NOMO-1 treated with DMSO at 0.1 percent for 48 hours (cell line): Measurements from ENCODE around the gene TCERG1L.

Experiments
- DNase-seq: peaks from one replicate; lab custom pipeline; 2025; ENCODE audit not compliant: unreplicated experiment; lab: John Stamatoyannopoulos, UW

Gene TCERG1L

DNA sequence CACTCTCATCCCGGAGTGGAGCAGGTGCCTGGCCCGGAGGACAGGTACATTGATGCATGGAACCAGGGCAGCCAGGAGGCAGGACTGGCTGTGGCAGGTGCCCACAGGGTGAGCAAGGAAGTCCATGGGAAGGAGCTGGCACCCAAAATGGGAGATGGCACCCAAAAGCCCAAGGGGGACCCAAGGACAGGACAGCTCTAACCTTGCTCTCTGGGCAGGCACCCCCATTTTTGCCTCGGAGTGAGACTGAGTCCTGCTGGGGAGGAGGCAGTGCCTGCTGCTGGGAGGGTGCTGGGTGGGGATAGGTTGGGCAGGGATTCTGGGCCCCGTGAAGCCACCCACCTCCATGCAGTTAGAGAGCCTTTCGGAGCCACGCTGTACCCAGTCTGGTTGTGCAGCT is 234.5 kb downstream of the TCERG1L start:
- DNase-seq = no peak

GRCh38 chr10:131076356-131076755 is 235.2 kb downstream of the TCERG1L start:
- no peak for DNase-seq

DNA sequence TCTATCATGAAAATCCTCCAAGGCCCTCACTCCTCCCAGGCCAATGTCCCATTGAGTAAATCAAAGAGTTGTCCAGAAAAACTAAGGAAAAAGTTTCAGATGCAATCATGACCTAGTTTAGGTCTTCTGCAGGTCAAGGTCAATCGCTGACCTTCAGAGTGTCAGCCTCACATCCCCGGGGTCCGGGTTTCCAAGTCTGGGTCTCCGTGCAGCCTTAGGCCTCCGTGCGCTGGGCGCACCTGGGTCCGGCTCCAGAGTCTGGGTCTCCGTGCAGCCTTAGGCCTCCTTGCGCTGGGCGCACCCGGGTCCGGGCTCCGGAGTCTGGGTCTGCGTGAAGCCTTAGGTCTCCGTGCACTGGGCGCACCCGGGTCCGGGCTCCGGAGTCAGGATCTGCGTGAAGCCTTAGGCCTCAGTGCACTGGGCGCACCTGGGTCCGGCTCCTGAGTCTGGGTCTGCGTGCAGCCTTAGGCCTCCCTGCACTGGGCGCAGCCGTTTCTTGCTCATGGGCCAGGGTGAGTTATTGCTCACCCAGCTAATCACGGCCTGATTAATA is 236.2 kb downstream of the TCERG1L start:
- DNase-seq = no peak

- no peak for DNase-seq
These were observed 236.8 kb downstream of the TCERG1L start for GRCh38 chr10:131074682-131075081.

DNA sequence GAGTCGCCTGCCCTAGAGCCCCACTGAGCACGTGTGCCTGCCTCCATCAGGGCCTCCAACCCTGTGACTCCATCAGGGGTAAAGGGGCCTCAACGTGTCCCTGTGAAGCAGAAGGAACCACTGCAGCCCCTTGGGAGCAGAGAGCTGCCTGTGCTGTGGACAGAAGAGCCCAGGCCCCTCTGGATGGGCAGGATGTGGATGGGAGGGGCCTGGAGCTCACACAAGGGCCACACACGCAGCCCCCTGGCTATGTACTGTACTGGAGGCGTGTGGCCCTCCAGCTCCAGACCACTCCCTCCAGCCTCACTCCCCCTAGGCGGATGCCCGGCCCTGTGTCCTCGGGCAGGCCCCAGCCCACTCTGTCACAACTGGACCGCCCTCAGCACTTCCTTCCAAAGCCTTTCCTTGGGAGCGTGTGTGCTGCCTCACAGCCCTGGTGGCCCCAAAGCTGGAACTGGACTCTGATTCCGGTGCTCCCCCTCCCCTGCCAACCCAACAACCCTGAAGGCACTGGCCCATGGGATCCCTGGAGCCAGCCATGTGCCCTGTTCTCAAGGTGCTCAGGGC is 238.0 kb downstream of the TCERG1L start:
- DNase-seq = no peak

DNA sequence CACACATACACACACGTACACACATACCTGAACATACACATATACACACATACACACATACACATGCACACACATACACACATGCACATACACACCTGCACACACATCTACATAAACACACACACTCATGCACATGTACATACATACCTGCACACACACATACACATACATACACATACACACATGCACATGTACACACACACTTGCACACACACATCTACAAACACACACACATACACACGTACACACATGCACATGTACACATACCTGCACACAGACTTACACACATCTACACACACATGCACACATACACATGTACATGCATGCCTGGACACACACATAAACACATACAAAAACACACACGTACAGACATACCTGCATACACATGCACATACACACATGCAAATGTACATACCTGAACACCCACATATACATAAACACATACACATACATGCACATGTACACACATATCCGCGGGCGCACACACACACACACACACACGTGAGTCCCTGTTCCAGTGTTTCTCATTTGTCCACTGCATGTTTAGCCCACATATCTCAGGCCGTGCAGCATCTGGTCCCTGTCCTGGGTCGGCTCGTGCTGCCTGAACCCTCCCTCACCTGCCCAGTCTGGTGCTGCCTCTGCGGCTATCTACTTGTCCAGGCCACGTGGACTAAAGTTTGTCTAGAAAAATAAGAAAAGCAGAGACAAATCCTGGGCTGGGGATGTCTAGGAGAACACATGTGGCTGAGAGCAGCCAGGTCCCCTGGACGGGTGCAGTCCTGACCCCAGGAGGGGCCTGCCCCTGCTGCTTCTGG is 238.7 kb downstream of the TCERG1L start:
- DNase-seq = no peak

- DNase-seq = no peak
These were observed 239.8 kb downstream of the TCERG1L start for GRCh38 chr10:131071721-131072120.

- DNase-seq = no peak
These were observed 240.7 kb downstream of the TCERG1L start for GRCh38 chr10:131070856-131071255.

DNA sequence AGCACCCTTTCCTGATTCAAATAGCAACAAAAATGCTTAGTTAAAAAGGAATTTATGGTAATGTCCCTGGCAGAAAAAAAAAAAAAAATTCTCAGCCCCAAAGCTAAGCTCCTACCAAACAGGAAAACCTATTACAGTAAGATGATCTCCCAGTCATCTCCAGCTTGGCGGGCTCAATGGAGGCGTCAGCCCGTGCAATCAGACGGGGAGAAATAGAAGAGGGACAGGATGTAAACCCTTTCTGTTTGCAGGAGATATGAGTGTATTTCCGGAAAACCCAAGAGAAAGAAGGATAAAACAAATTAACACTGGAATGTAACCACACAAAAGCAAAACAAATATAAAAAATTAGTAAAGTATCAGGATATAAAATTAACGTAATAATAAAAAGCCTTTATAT is 242.8 kb downstream of the TCERG1L start:
- no peak for DNase-seq

GRCh38 chr10:131068311-131068710 is 243.2 kb downstream of the TCERG1L start:
- no peak for DNase-seq

GRCh38 chr10:131067690-131068089 is 243.8 kb downstream of the TCERG1L start:
- DNase-seq = no peak

- DNase-seq = no peak
These were observed 245.7 kb downstream of the TCERG1L start for GRCh38 chr10:131065673-131066305.

DNA sequence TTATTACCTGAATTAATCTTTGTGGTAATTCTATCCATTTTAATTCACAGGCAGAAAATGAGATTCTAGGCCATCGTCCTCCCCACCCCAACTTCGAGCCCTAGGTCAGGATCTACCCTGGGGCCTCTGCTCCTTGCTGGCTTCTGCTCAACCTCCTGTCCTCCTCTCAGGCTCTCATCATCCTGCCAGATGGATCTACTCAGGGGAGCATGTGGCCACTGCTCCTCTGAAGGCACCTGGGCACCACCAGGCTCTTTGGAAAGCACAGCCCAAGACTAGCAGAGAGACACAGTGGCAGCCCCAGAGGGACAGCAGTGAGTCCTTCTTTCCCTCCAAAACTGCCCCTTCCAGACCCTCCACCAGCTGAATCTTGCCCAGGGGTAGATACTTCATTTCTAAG is 248.2 kb downstream of the TCERG1L start:
- no peak for DNase-seq

DNA sequence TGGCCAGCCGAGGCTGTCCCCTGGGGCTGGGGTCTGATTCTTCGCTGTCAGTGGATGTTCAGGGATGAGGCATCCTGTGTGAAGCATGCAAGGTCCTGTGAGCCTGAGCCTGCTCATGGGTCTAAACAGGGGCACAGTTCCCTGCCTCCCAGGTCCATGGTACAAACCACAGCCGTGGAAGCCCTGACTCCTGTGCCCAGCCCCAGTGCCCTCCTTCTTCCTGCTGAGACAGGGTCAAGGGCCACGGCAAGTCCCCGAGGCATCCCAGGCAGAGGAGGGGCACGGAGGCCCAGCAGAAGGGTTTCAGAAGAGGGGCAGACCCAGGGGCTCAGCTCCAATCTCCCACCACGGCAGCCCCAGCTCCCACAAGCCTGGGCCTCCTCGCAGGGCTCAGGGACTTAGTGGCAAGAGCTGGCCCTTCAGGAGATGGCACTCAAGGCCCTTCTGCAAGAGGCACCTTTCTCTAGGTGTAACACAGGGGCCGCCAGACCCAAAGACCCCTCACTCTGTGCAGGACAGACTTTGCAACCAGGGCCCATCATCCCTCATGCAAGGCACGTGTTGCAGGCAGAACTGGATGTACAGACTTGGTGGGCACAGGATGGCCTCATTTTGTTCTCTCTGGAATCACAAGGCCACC is 248.8 kb downstream of the TCERG1L start:
- DNase-seq = no peak

- no peak for DNase-seq
These were observed 250.3 kb downstream of the TCERG1L start for GRCh38 chr10:131061216-131061615.

DNA sequence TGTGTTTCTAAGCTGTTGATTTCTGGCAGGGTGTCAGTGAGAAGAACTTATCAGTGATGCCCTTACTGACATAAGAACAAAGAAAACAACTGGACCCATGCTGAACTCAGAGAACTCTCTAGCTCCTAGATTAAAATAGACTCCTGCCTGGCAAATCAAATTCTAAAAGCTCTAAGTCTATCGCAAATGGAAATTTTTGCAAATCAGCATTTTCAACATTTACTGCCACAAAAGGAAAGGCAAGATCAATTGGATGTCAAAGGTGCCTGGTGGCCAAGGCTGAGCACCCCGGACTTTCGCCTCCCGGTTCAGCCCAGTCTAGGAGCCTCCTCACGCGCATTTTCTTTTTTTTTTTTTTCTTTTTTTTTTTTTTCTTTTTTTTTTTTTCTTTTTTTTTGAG is 251.6 kb downstream of the TCERG1L start:
- no peak for DNase-seq

GRCh38 chr10:131058799-131059198 is 252.7 kb downstream of the TCERG1L start:
- no peak for DNase-seq

DNA sequence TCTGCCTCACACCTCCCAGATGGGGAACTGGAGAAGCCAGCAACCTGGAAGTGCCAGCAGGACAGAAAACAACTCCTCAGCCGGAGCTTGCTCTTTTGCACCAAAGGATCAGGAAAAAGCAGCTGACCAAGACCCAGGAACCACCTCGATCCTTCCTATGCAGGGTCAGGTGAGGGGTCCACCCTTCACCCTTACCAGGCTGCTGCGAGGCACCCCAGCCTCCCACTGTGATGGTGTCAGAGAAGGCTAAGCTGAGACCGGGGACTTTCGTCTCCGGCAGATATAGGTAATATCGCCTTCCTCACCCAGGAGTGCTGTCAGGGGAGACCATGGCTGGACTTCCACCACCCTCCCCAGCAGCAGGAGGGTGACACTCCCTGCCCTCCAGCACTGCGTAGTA is 254.7 kb downstream of the TCERG1L start:
- no peak for DNase-seq

GRCh38 chr10:131056091-131056579 is 255.4 kb downstream of the TCERG1L start:
- DNase-seq = no peak

DNA sequence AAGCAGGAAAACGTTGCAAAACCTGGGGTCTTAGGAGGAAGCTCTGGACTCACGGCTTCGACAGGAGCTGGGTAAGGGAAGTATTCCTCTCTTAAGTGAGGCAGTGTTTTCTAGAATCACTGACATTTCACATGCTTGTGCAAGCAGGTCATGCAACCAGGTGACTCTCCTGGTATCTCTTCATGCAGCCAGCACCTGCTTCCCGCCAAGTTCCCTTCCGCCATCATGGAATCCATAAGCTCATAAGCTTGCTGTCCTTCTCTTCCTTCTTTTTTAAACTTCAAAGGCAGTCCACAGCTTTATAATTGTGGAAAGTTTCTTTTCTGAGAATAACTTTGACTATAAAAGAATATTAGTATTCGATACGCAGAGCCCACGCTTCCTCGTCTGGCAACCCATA is 256.1 kb downstream of the TCERG1L start:
- DNase-seq = no peak

DNA sequence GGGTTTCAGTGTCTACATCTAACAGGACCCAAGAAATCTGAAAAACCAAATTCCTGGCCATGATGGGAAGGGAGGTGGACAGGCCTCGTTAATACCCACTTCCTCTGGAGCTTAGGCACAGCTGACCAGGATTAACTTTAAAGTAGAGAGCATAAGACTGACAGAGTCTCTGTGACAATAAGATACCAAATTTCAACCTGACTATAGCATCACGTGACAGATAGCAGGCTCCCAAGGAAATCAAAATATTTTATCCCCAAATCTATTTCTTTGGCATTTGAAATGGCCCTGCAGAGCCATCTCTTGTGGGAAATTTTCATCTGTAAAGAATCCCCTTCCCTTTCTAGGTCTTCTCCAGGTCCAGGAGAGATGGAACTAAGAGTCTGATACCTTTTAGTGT is 258.3 kb downstream of the TCERG1L start:
- DNase-seq = no peak
